ENCODE results near the gene MRPL48. TPM values are rescaled to one million over a fixed set of nuclear protein-coding genes. Genes with fewer than 3 reads are reported as not detected.
A peak's percentile ranks its signal among the peaks of the same experiment; 100 is the strongest.
"Not testable (repeated sequence)": the region's sequence is repeated elsewhere in the genome, so short reads cannot be mapped to it uniquely, and the experiment has no call there.

MRPL48 gene
- polyA plus RNA-seq, 2 of the 4 experiments (the other 2 are of a cell fraction), result 57.2 to 103 TPM

DNA sequence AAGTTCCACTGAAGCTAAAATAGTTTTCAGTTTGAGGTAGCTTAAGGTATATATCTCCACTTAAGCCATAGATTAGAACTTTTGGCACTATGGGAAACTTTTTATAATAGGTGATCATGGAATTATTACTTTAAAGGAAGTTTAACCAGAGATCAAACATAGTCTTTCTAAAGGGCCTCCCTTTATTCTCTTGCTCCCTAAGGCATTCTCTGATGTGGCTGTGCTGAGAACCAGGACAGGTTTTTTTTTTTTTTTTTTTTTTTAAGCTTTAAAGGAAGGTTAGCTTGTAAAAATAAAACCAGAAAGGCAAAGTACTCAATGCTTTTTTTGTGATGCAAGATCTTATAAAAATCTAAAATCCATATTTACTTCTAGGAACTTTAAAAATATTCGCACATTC is 2.9 kb upstream of the MRPL48 start:
- FAIRE-seq (no peak), DNase-seq (ENCODE audit: low read depth in 1 of 2, low spot score in 1 of 2) (no peak), ATAC-seq (no peak)
- H3K4me2 ChIP-seq, result peak overlapping the region; percentile 41; the same call in 2 of the 3 replicates
- H3K4me3 ChIP-seq, result no peak overlapping the region
- WGBS (ENCODE audit: missing lambda C conversion rate), result 91% methylated on average over 1 of the region's 1 CpG
- no peaks in the 10 kb centered on the region for H3K9me3 ChIP-seq
- CTCF ChIA-PET, result interaction anchor here (0.9 kb wide), 1 partner anchor 13 kb away, joined by 4 read pairs; no protein-coding TSS in a partner anchor
- peaks cover 36% of the 10 kb centered on the region; the same call in 2 of the 3 replicates for H3K4me1 ChIP-seq
- peak overlapping the region; percentile 65 to 70; a peak in 4 of 6 replicates for H3K27ac ChIP-seq
- TF ChIP-seq HDAC2 (IDR thresholded peaks at IDR 0.05) (no peak), SREBF2 (IDR thresholded peaks at IDR 0.05) (no peak), MAFK (IDR thresholded peaks at IDR 0.05; ENCODE audit: partially characterized antibody) (no peak), NFE2L2 (conservative IDR thresholded peaks at IDR 0.05; ENCODE audit: low read length) (no peak), ZFP36 (IDR thresholded peaks at IDR 0.05; ENCODE audit: borderline replicate concordance, partially characterized antibody) (no peak), FOSL2 (IDR thresholded peaks at IDR 0.05) (no peak), FOSL2 (CRISPR knock-in tag; IDR thresholded peaks at IDR 0.05) (no peak), ZNF302 (CRISPR knock-in tag; IDR thresholded peaks at IDR 0.05) (no peak), SMC3 (IDR thresholded peaks at IDR 0.05) (no peak), ESRRA (IDR thresholded peaks at IDR 0.05; ENCODE audit: borderline replicate concordance, low read length) (no peak), CBX8 (IDR thresholded peaks at IDR 0.05) (no peak), EHF (CRISPR knock-in tag; IDR thresholded peaks at IDR 0.05) (no peak), POLR2A (IDR thresholded peaks at IDR 0.05; ENCODE audit: low read length) (no peak), HOXB5 (CRISPR knock-in tag; IDR thresholded peaks at IDR 0.05) (no peak), BHLHE40 (IDR thresholded peaks at IDR 0.05; ENCODE audit: low read depth, low read length) (no peak)
- TF ChIP-seq, protein P1, sequence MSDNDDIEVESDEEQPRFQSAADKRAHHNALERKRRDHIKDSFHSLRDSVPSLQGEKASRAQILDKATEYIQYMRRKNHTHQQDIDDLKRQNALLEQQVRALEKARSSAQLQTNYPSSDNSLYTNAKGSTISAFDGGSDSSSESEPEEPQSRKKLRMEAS (IDR thresholded peaks at IDR 0.05), result no peak
- POLR2A ChIA-PET, result interaction anchor here (0.6 to 1.3 kb wide), 2 partner anchors 24 to 386 kb away, joined by 4 to 7 read pairs; partner anchors contain the start of genes C2CD3, PPME1 and RAB6A

DNA sequence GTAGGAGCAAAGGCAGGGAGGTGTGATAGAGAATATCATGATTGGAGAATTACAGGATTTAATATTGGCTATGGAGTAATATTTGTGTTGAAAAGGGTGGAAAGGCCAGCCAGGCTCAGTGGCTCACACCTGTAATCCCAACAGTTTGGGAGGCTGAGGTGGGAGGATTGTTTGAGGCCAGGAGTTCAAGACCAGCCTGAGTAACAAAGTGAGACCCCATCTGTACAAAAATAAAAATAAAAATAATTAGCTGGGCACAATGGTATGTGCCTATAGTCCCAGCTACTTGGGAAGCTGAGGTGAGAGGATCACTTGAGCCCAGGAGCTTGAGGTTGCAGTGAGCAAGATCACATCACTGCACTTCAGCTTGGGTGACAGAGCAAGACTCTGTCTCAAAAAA is 2.2 kb upstream of the MRPL48 start:
- H3K4me3 ChIP-seq; DNase-seq (ENCODE audit: low read depth in 1 of 2, low spot score in 1 of 2); CTCF ChIA-PET; FAIRE-seq; H3K9me3 ChIP-seq; ATAC-seq; H3K4me2 ChIP-seq: not testable (repeated sequence)
- Histone ChIP-seq H3K27ac (peak overlapping the region; percentile 48 to 65; a peak in 4 of 6 replicates), H3K4me1 (peaks cover 30% of the 10 kb centered on the region; the same call in 2 of the 3 replicates)
- POLR2A ChIA-PET, result interaction anchor here (0.6 to 0.9 kb wide), 2 partner anchors 24 to 386 kb away, joined by 3 to 4 read pairs; partner anchors contain the start of genes C2CD3, PPME1 and RAB6A

DNA sequence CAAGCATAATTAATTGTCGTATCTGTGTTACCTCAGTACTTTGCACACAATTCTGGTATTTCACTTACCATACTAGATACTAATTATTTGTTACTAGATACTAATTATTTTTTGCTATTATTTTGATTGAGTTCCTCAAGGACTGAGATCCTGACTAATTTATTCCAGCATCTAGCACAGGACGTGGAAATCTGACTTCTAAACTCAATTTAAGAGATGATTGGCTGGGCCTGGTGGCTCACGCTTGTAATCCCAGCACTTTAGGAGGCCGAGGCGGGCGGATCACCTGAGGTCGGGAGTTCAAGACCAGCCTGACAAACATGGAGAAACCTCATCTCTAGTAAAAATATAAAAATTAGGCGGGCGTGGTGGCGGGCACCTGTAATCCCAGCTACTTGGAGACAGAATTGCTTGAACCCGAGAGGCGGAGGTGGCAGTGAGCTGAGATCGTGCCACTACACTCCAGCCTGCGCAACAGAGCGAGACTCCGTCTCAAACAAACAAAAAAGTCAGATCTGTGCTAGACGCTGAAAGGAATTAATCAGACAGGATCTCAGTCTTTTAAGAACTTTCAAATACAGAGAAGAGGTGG is 527 bp upstream of the MRPL48 start:
- FAIRE-seq (no peak), DNase-seq (ENCODE audit: low read depth in 1 of 2, low spot score in 1 of 2) (no peak), ATAC-seq (peak in 1 of 2 experiments; percentile 11; a peak in 3 of 6 replicates)
- peak overlapping the region; percentile 94 for H3K4me2 ChIP-seq
- TF ChIP-seq ZSCAN20 (CRISPR knock-in tag; IDR thresholded peaks at IDR 0.05) (no peak), POLR2AphosphoS2 (conservative IDR thresholded peaks at IDR 0.05; ENCODE audit: low read length) (no peak), RAD21 (conservative IDR thresholded peaks at IDR 0.05 in 1 of 2, IDR thresholded peaks at IDR 0.05 in 1 of 2) (no peak)
- TF ChIP-seq, protein P2, sequence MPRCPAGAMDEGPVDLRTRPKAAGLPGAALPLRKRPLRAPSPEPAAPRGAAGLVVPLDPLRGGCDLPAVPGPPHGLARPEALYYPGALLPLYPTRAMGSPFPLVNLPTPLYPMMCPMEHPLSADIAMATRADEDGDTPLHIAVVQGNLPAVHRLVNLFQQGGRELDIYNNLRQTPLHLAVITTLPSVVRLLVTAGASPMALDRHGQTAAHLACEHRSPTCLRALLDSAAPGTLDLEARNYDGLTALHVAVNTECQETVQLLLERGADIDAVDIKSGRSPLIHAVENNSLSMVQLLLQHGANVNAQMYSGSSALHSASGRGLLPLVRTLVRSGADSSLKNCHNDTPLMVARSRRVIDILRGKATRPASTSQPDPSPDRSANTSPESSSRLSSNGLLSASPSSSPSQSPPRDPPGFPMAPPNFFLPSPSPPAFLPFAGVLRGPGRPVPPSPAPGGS (IDR thresholded peaks at IDR 0.05), result no peak
- ChIA-PET CTCF (interaction anchor here (0.6 to 1.9 kb wide), 5 partner anchors 8 to 469 kb away, joined by 3 to 7 read pairs (median 4); partner anchors contain the start of gene RAB6A), POLR2A (interaction anchor here (1.0 to 2.1 kb wide), 8 partner anchors 8 to 480 kb away, joined by 3 to 81 read pairs (median 7); partner anchors contain the start of genes COA4, PAAF1 and RAB6A)
- H3K27ac ChIP-seq, result peak overlapping the region; percentile 91 to 96
- no peaks in the 10 kb centered on the region for H3K9me3 ChIP-seq
- WGBS (ENCODE audit: missing lambda C conversion rate), result 11% methylated on average over 17 of the region's 17 CpGs
- peak overlapping the region; percentile 78 for H3K4me3 ChIP-seq
- H3K4me1 ChIP-seq, result peaks cover 30% of the 10 kb centered on the region; the same call in 2 of the 3 replicates

DNA sequence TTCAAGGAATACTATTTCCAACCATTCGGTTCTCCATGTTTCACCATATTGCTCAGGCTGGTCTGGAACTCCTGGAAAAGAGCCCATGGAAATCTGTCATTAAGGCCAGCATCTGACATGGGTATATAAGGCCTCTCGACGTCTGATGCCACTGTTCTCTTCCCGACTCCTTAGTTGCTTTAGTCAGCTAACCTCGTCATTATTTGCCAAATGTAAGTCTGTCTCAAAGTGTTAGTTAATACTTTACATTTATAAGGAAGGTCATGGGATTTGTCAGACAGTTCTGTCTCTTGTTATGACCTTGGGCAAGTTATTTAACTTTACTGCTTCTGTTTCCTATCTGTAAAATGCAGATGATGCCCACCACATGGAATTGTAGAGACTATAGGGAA is 1.6 kb downstream of the MRPL48 start:
- TF ChIP-seq CBX8 (IDR thresholded peaks at IDR 0.05) (no peak), JUNB (IDR thresholded peaks at IDR 0.05) (no peak), HOXB13 (CRISPR knock-in tag; IDR thresholded peaks at IDR 0.05; ENCODE audit: low read depth) (no peak), ZSCAN20 (CRISPR knock-in tag; IDR thresholded peaks at IDR 0.05) (no peak), EHF (CRISPR knock-in tag; IDR thresholded peaks at IDR 0.05) (no peak), MYC (IDR thresholded peaks at IDR 0.05; ENCODE audit: borderline replicate concordance, low read length) (no peak)
- TF ChIP-seq, protein P2 (IDR thresholded peaks at IDR 0.05), result no peak
- TF ChIP-seq, protein P3, sequence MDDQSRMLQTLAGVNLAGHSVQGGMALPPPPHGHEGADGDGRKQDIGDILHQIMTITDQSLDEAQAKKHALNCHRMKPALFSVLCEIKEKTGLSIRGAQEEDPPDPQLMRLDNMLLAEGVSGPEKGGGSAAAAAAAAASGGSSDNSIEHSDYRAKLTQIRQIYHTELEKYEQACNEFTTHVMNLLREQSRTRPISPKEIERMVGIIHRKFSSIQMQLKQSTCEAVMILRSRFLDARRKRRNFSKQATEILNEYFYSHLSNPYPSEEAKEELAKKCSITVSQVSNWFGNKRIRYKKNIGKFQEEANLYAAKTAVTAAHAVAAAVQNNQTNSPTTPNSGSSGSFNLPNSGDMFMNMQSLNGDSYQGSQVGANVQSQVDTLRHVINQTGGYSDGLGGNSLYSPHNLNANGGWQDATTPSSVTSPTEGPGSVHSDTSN (IDR thresholded peaks at IDR 0.05), result no peak
- TF ChIP-seq, protein P4, sequence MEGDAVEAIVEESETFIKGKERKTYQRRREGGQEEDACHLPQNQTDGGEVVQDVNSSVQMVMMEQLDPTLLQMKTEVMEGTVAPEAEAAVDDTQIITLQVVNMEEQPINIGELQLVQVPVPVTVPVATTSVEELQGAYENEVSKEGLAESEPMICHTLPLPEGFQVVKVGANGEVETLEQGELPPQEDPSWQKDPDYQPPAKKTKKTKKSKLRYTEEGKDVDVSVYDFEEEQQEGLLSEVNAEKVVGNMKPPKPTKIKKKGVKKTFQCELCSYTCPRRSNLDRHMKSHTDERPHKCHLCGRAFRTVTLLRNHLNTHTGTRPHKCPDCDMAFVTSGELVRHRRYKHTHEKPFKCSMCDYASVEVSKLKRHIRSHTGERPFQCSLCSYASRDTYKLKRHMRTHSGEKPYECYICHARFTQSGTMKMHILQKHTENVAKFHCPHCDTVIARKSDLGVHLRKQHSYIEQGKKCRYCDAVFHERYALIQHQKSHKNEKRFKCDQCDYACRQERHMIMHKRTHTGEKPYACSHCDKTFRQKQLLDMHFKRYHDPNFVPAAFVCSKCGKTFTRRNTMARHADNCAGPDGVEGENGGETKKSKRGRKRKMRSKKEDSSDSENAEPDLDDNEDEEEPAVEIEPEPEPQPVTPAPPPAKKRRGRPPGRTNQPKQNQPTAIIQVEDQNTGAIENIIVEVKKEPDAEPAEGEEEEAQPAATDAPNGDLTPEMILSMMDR (IDR thresholded peaks at IDR 0.05), result no peak
- 80% methylated on average over 5 of the region's 5 CpGs for WGBS (ENCODE audit: missing lambda C conversion rate)
- FAIRE-seq (no peak), ATAC-seq (no peak), DNase-seq (ENCODE audit: low read depth in 1 of 2, low spot score in 1 of 2) (no peak)
- ChIA-PET CTCF (no interaction called here), POLR2A (no interaction called here)
- peak overlapping the region; percentile 85 for H3K4me2 ChIP-seq
- no peaks in the 10 kb centered on the region for H3K9me3 ChIP-seq
- peaks cover 21% of the 10 kb centered on the region; the same call in 2 of the 3 replicates for H3K4me1 ChIP-seq
- no peak overlapping the region for H3K4me3 ChIP-seq
- peak overlapping the region; percentile 91 to 96; a peak in 5 of 6 replicates for H3K27ac ChIP-seq

All from A549 (cell line).